ENCODE data around the gene KCNJ9. TPM values are rescaled to one million over a fixed set of nuclear protein-coding genes. Genes with fewer than 3 reads are reported as not detected.

The KCNJ9 gene
- total RNA-seq, 1 experiment from 2014 or later: 0.09 TPM

DNA sequence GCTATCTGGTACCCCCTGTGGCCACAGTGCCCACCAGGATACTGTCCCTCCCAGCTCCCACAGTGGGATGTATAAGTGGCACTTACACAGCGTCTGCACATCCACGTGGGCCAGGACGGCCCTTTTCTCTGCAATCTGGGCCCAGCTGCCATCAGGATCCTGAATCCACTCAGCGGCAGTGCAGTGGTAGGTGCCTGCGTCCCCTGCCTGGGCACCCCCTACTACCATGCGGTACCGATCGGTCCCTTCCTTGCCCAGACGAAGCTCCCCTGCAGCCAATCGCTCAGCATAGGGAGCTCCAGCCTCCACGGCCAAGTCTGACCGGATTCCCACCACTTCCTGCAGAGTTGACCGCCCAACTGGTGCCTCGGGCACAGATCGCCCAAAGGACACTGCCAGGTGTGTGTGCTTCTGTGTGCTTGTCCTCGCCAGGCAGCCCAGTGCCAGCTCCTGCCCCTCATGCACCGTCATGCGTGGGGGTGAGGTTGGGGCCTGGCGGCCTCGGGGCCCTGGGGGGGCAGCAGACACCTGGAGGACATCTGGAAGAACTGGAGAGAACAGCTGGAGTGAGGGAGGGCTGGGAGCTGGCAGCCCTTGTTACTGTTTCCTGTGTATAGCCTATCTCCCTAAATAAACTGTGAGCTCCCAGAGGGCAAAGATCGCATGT, 12.4 kb downstream of the KCNJ9 start (continued):
- no peak for TF ChIP-seq ZNF396 (CRISPR knock-in tag; IDR thresholded peaks at IDR 0.05; ENCODE audit: borderline replicate concordance)
- no peak for TF ChIP-seq CREB1 (CRISPR knock-in tag; IDR thresholded peaks at IDR 0.05)
- TF ChIP-seq USF2 (CRISPR knock-in tag; IDR thresholded peaks at IDR 0.05): no peak
- no peak for TF ChIP-seq GRHL2 (CRISPR knock-in tag; IDR thresholded peaks at IDR 0.05; ENCODE audit: insufficient replicate concordance, severe bottlenecking)
- TF ChIP-seq JUN (CRISPR knock-in tag; IDR thresholded peaks at IDR 0.05): no peak

GRCh38 chr1:160094291-160094625, 12.9 kb downstream of the KCNJ9 start:
- TF ChIP-seq TEAD1 (CRISPR knock-in tag; IDR thresholded peaks at IDR 0.05) (no peak), TCF7 (CRISPR knock-in tag; IDR thresholded peaks at IDR 0.05; ENCODE audit: low read depth) (no peak), NR2C2 (CRISPR knock-in tag; IDR thresholded peaks at IDR 0.05) (no peak), SMAD4 (CRISPR knock-in tag; IDR thresholded peaks at IDR 0.05) (no peak), ZNF232 (CRISPR knock-in tag; IDR thresholded peaks at IDR 0.05) (no peak), KAT7 (CRISPR knock-in tag; IDR thresholded peaks at IDR 0.05; ENCODE audit: borderline replicate concordance) (no peak), JUN (CRISPR knock-in tag; IDR thresholded peaks at IDR 0.05) (no peak), GTF2I (CRISPR knock-in tag; conservative IDR thresholded peaks at IDR 0.05) (no peak), AFF4 (CRISPR knock-in tag; IDR thresholded peaks at IDR 0.05; ENCODE audit: borderline replicate concordance) (no peak), FOXP1 (CRISPR knock-in tag; IDR thresholded peaks at IDR 0.05; ENCODE audit: borderline replicate concordance) (no peak), EMX1 (CRISPR knock-in tag; IDR thresholded peaks at IDR 0.05) (no peak), MXD4 (CRISPR knock-in tag; IDR thresholded peaks at IDR 0.05; ENCODE audit: borderline replicate concordance) (no peak), FOXJ3 (CRISPR knock-in tag; IDR thresholded peaks at IDR 0.05; ENCODE audit: borderline replicate concordance) (no peak), NR3C1 (CRISPR knock-in tag; conservative IDR thresholded peaks at IDR 0.05; ENCODE audit: low read depth) (no peak)
- TF ChIP-seq, protein P1, sequence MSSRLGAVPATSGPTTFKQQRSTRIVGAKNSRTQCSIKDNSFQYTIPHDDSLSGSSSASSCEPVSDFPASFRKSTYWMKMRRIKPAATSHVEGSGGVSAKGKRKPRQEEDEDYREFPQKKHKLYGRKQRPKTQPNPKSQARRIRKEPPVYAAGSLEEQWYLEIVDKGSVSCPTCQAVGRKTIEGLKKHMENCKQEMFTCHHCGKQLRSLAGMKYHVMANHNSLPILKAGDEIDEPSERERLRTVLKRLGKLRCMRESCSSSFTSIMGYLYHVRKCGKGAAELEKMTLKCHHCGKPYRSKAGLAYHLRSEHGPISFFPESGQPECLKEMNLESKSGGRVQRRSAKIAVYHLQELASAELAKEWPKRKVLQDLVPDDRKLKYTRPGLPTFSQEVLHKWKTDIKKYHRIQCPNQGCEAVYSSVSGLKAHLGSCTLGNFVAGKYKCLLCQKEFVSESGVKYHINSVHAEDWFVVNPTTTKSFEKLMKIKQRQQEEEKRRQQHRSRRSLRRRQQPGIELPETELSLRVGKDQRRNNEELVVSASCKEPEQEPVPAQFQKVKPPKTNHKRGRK (CRISPR knock-in tag; IDR thresholded peaks at IDR 0.05; ENCODE audit: borderline replicate concordance): no peak
- TF ChIP-seq, protein P2, sequence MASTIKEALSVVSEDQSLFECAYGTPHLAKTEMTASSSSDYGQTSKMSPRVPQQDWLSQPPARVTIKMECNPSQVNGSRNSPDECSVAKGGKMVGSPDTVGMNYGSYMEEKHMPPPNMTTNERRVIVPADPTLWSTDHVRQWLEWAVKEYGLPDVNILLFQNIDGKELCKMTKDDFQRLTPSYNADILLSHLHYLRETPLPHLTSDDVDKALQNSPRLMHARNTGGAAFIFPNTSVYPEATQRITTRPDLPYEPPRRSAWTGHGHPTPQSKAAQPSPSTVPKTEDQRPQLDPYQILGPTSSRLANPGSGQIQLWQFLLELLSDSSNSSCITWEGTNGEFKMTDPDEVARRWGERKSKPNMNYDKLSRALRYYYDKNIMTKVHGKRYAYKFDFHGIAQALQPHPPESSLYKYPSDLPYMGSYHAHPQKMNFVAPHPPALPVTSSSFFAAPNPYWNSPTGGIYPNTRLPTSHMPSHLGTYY (CRISPR knock-in tag; IDR thresholded peaks at IDR 0.05): no peak
- TF ChIP-seq, protein P3, sequence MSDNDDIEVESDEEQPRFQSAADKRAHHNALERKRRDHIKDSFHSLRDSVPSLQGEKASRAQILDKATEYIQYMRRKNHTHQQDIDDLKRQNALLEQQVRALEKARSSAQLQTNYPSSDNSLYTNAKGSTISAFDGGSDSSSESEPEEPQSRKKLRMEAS (CRISPR knock-in tag; IDR thresholded peaks at IDR 0.05): no peak
- CTCF ChIA-PET: interaction anchor here (6.5 kb wide), 1 partner anchor 8 kb away, joined by 170 read pairs; no protein-coding TSS in a partner anchor
- peak overlapping the region; percentile 41 for H3K27ac Mint-ChIP-seq
- peaks cover 22% of the 10 kb centered on the region for H3K36me3 Mint-ChIP-seq
- H3K4me1 Mint-ChIP-seq: peaks cover 46% of the 10 kb centered on the region
- H3K27me3 Mint-ChIP-seq (ENCODE audit: low read depth): peaks cover under 1% of the 10 kb centered on the region; the same call in 1 of the 2 replicates
- H3K4me3 Mint-ChIP-seq: no peak overlapping the region
- no peaks in the 10 kb centered on the region for H3K9me3 Mint-ChIP-seq
- ATAC-seq (no peak), DNase-seq (ENCODE audit: low spot score) (no peak)
- POLR2A ChIA-PET: interaction anchor here (1.5 kb wide), 1 partner anchor 9 kb away, joined by 5 read pairs; no protein-coding TSS in a partner anchor
